Epidermal melanocyte (primary cell): Measurements from ENCODE around the gene FBXO34.
"Not testable (repeated sequence)": the region's sequence is repeated elsewhere in the genome, so short reads cannot be mapped to it uniquely, and the experiment has no call there.

Experiments used
- DNase-seq: peaks from one replicate; pipeline ENCODE4 v3.0.0; 2011; ENCODE audit warnings: low spot score; ENCODE audit not compliant: insufficient read length

The FBXO34 gene

DNA sequence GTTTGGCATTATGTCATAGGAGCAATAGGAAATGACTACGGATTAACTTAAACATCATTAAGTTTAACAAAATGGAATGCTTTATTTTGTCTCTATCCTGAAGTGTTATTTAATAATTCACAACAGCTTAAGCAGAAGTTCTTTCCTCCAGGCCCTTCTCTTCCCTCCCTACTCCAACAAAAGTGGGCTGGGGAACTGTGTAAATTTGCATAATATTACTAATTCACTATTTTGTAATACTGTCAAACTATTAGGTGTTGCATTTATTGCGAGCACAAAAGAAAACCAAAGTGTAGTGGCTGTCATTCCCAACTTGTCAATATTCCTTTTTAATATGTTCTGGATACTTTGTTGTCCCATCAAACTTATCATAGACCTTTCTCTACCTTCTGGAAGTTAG lies 70.6 kb downstream of the FBXO34 start:
- no peak for DNase-seq

DNA sequence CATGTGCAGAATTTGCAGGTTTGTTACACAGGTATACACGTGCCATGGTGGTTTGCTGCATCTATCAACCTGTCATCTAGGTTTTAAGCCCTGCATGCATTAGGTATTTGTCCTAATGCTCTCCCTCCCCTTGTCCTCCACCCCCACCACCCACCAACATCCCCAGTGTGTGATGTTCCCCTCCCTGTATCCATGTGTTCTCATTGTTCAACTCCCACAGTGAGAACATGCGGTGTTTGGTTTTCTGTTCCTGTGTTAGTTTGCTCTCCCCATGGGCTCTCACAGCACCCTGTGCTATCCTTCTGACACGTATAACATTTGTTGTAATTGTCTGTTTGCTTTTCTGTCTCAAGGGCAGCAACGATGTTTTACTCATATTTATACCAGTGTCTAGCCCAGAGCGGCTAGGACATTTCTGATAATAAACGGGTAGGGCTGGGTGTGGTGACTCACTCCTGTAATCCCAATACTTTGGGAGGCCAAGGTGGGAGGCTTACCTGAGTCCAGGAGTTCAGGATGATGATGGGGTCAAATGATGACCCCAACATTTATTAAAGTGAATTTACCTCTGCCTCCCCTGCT lies 73.5 kb downstream of the FBXO34 start:
- DNase-seq, result not testable (repeated sequence)

DNA sequence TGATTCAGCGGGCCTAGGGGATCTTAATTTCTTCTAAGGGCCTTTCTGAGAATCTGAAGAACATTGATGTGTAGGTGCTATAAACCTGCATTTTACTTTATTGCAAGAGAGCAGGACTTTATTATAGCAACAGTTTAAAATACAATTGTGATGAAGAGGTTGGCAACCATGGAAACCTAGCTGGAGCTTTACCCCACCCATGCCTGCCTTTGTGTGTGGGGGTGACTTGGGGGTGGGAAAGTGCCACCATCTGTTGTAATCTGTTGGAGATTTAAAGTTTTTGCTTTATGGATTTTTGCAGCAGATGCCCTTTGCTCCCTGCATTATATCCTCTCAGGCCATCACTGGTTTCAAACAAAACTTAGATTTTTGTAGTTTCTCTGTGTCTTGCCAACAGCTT lies 75.8 kb downstream of the FBXO34 start:
- DNase-seq, result no peak

DNA sequence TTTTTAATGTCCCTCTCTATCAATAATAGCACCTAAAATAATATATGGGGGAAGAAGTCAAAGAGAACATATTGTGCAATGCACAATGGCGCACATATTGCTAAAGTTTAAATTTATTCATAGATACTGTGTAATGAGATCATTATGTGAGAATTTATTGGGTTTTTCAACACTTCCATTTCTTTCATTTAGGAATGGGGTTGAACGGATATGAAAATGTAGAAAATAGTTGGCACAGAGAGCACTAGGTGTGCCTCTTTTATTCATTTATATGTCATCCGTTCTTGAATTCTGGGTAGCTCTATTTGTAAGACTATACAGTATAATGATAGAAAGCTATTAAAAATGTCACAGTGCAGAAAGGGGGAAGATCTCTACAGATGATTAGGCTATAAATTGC lies 76.5 kb downstream of the FBXO34 start:
- no peak for DNase-seq

DNA sequence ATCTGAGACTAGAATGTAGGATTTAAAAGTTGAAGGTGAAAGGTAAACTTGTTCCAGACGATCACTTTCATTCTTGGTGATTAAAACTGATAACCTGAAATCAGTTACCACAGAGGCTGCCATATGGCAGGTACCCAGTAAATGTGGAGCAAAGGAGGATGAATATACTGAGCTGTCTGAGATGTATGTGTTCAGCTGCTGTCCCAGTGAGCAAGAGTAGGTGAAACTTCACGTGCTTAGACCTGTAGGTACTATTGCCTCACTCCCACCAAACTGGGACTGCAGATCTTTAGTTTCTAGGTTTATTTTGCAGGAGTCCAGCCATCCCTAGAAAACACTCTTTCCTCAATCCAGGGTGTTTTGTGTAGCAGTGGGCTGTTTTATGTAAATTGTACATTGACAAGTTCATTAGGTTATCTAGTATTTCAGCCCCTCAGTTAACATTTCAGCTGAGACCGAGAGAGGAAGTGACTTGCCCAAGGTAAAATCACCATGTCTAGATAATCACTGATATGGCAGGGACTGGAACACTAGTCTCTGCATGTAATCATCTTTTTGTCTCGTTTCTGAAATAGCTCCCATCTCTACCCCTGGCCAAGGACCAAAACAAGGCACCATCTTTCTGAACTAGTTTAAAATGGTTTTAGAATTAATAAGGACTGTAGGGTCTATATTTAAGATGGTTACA lies 77.7 kb downstream of the FBXO34 start:
- no peak for DNase-seq

DNA sequence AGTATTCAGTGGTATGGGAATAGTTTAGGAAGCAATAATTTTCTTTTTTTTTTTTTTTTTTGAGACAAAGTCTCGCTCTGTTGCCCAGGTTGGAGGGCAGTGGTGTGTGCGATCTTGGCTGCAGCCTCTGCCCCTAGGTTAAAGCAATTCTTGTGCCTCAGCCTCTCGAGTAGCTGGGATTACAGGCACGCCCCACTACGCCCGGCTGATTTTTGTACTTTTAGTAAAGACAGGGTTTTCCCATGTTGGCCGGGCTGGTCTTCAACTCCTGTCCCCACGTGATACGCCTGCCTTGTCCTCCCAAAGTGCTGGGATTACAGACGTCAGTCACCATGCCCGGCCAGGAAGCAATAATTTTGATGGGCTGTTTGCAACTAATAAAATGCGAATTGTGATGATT lies 78.3 kb downstream of the FBXO34 start:
- no peak for DNase-seq

DNA sequence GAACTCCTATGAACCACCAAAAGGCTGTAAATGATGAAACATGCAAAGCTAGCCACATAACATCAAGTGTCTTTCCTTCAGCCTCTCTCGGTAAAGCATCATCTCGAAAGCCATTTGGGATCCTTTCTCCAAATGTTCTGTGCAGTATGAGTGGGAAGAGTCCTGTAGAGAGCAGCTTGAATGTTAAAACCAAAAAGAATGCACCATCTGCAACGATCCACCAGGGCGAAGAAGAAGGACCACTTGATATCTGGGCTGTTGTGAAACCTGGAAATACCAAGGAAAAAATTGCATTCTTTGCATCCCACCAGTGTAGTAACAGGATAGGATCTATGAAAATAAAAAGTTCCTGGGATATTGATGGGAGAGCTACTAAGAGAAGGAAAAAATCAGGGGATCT lies 79.2 kb downstream of the FBXO34 start:
- DNase-seq, result no peak

DNA sequence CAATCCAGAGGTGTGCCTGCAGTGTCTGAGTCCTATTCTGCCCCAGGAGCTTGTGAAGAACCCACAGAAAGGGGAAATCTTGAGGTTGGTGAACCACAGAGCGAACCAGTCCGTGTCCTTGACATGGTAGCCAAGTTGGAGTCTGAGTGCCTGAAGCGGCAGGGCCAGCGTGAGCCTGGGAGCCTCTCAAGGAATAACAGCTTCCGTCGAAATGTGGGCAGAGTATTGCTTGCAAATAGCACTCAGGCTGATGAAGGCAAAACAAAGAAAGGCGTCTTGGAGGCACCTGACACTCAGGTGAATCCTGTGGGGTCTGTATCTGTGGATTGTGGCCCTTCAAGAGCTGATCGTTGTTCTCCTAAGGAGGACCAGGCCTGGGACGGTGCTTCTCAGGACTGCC lies 79.9 kb downstream of the FBXO34 start:
- DNase-seq, result no peak

DNA sequence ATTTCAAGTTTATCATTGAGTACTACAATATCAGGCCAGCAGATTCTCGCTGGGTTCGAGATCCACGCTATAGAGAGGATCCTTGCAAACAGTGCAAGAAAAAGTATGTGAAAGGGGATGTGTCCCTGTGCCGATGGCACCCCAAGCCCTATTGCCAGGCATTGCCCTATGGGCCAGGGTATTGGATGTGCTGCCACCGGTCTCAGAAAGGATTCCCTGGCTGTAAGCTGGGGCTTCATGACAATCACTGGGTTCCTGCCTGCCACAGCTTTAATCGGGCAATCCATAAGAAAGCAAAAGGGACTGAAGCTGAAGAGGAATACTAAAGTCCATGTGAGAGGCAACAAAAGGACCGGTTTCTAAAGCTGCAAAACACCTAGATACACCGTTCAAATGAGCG lies 81.0 kb downstream of the FBXO34 start:
- DNase-seq, result no peak

DNA sequence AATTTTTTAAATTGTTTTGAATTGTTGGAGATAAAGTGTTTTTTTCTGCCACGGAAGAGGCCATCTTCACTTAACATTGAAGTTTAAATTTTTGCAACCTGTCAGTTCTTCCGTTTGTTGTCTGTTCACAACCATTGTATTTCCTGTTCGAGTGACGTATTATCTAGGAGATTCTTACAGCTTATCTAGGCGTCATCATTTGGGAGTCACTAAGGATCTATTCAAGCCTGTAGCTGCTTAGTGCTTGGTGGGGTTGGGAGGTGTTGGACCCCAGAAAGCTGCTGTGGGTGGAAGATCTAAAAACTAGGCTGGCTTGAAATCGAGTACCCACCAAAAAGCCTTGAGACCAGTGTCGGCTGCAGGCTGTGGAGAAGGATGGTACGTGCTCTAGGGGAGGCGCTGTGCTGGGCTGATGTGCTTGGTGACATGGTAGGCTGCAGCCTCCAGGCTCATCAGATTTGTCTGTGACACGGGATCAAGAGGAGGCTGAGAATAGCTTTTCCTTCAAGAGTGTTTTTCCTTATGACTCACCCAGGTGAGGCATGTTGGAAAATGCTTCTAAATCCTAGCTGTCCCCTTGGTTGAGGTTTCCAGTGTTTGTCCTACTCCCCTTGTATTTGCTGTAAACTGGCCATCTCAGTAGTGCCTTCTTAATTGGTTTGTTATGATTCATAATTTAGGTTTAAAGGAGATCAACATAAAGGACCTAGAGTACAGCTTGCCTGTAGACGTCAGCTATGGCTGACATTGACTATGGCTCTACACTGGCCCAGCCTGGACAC lies 82.7 kb downstream of the FBXO34 start:
- no peak for DNase-seq

DNA sequence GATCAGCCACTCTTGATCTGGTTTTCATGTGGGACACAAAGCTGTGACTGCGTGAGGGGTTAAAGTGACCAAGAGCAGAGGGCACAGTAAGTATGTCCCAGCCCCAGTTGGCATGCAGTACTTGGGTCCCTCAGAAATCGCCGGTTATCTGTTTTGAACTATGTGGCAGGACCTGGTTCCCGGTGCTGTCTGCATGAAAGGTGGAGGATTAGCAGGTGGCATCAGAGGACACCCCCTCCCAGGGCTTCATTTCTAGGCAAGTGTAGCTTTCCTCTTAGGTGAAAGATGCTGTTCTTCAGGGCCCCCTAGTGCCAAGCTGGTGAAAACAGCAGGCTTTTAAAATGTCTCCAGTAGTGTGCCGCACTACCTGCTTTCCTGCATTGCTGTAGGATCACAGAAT lies 83.3 kb downstream of the FBXO34 start:
- no peak for DNase-seq

DNA sequence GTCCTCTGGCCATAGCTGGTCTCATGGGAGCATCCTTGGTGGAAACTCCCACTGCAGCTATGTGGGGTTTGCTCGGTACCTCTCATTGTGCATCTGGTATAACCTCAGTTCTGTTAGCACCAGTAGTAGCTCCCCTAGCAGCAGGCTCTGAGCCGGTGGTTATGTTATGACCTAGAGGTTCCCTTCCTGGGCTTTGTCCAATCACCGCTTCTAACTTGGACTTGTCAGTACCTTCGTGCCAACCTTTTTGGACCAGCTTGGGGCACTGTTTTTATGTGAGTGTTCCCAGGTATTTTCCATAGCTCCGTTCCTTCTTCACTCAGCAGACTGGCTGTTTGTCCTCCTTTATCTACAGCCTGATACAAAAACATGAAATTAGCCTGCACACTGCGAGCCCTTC lies 84.7 kb downstream of the FBXO34 start:
- DNase-seq, result no peak

DNA sequence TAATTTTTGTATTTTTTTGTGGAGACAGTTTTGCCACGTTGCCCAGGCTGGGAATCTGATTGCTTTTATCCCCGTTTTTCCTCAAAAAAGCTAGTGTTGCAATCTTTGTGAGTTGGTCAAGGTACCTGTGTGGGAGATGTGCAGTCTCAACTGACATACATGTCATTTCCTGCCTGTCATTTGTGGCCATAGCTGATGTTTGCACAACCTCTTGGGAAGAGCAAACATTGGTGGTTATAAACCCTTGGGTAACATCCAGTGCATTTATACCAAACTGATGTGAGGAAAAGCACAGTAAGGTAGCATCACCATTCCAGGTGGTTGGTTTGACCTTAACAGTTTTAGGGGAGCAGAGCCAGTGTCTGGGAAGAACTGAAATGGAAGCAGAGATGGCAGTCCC lies 85.7 kb downstream of the FBXO34 start:
- no peak for DNase-seq

DNA sequence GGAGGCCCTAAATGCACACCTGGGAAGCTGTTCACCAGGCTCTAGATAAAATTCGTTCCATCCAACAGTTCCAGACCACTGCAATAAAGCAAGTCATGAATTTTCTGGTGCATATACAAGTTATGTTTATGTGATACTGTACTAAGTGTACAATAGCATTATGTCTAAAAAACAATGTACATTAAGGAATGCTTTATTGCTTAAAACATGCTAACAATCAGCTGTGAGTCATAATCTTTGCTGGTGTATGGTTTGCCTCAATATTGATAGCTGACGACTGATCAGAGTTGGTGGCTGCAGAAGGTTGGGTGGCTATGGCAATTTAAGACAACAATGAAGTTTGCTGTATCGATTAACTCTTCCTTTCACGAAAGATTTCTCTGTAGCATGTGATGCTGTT lies 88.1 kb downstream of the FBXO34 start:
- no peak for DNase-seq

DNA sequence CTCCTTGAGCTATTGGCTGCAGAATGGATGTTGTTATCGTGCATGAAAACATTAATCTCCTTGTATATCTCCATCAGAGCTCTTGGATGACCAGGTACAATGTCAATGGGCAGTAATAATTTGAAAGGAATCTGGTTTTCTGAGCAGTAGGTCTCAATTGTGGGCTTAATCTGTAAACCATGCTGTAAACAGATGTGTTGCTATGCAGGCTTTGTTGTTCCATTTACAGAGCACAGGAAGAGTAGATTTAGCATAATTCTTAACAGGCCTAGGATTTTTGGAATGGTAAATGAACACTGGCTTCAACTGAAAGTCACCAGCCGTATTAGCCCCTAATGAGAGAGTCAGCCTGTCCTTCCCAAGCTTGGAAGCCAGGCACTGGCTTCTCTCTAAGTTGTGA lies 90.0 kb downstream of the FBXO34 start:
- no peak for DNase-seq

DNA sequence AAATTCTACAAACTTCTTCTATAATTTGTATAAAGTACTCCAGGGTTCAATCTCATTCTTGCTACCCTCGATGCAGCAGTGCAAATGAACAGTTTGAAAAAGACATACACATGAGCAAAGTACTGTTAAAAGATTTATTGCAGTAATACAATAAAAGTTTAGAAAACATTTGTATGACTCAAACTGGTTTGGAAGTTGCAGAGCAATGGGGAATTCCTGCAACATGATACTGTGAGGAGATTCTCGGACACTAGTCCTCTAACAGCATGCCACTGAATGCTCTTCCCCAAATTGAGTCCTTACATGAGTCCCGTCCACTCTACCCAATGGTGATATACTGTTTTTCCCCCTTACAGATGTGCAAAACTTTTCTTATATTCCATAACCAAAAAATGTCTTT lies 95.0 kb downstream of the FBXO34 start:
- no peak for DNase-seq

DNA sequence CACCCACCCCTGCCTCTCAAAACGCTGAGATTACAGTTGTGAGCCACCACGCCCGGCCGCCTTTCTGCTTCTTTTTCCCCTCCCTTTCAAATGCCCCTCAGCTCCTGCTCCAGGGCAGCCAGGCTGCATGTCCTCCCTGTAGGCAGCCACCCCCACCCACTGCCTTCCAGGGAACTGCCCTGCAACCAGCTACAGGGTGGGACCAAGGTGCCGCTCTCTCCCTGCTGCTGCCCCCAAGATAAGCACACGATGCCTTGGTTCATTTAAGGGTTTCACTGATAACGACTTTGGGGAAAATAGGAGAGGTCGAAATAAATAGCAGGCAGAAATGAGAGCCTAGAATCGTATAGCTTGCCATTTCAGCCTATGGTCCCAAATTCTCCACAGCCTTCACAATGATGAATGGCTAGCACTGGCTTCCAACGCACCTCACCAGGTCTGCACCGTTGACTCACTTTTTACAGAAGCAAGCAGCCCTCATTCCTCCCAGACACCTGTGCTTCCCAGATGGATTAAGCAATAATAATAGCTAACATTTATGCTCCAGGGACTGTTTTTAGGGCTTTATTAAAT lies 99.7 kb downstream of the FBXO34 start:
- DNase-seq, result no peak

DNA sequence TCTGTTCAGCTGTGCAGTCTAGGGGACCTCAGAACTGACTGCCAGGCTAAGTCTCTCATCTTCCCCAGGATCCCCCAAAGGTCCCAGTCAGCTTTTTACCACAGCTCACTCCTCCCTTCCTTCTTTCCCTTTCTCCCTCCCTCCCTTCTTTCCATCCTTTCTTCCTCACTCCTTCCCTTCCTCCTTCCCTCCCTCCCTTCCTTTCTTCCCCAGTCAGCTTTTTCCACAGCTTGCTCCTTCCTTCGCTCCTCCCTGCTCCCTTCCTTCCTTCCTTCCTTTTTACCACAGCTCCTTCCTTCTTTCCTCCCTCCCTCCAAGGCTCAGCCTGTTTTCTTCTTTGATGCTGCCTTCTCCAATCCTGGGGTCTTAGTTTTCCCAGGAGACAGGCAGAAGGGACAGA lies 101.2 kb downstream of the FBXO34 start:
- DNase-seq, result no peak

DNA sequence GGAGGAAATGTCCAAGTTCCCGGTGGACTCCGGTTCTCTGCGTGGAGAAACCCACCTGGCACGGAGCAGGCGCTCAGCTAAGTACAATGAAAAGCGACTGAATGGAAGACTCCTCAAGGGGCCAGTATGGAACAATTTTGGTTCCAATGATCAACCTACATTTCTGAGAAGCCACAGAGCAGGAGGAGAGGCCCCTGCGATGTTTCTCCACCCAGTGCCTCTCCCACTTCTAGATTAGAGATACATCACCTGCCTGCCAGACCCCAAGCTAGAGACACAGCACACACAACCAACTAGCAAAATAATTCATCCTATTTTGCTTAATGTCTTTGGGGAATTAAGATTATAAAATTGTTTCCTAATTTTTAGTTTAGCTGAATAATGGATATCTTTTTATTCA lies 101.6 kb downstream of the FBXO34 start:
- DNase-seq, result no peak

DNA sequence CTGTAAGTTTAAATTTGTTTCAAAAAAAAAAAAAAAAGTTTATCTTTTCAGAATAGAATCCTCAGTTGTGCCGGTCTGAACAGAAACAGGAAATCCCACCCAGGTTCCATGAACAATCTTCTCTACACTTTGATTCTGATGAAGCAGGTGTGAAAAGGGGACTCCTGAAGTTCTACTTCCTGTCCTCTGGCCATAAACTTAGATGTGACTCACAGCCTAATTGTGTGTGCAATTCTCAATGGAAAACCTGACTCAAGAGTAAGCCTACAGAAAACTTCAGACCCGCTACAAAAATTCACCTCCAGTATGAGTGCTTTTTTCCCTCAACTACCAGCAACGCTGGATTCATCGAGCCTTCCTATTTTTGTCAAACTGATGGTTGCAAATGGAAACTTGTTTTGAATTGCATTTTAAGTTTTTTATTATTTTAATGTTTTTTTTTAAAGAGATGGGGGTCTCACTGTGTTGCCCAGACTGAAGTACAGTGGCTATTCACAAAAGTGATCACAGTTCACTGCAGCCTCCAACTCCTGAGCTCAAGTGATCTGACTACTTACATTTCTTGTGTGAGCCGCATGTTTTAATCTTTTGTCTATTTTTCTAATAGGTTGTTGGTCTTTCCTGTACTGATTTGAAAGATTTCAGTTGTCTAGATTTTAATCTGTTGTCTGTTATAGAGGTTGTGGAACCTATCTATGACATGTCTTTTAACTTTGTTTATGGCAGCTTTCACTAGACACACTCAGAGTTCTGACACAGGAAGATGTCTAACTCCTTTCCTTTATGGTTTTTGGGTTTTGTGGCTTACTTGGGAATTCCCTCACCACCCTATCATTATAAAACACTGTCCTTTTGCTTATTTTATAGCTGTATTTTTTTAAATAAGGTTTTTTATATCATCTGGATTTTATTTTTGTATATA lies 102.8 kb downstream of the FBXO34 start:
- no peak for DNase-seq

DNA sequence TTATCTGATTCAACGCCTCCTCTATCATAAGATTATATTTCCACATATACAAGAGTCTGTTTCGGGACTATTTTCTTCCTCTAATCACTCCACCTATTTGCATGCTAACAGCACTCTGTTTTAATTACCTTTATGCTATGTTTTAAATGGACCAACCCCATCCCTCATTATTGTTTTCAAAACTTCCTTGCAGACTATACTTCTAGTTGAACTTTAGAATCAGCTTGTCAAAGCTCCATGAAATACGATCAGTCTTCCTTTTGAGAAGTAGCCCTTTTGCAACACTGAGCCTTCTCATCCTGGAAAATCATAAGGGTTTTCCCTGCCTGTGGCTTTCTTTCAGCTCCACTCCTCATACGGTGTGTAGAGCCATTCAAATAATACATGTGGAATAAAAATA lies 103.5 kb downstream of the FBXO34 start:
- no peak for DNase-seq
